HG02870 (cell line): ENCODE measurements around the gene CLECL1.
A peak's percentile ranks its signal among the peaks of the same experiment; 100 is the strongest.
"Not testable (repeated sequence)": the region's sequence is repeated elsewhere in the genome, so short reads cannot be mapped to it uniquely, and the experiment has no call there.

Experiments used
- ATAC-seq: cut with Tn5 transposase; IDR thresholded peaks from one replicate; pipeline ENCODE4 v1.9.1; 2021; ENCODE audit warnings: mild to moderate bottlenecking, moderate library complexity; ENCODE audit not compliant: unreplicated experiment

CLECL1 gene

DNA sequence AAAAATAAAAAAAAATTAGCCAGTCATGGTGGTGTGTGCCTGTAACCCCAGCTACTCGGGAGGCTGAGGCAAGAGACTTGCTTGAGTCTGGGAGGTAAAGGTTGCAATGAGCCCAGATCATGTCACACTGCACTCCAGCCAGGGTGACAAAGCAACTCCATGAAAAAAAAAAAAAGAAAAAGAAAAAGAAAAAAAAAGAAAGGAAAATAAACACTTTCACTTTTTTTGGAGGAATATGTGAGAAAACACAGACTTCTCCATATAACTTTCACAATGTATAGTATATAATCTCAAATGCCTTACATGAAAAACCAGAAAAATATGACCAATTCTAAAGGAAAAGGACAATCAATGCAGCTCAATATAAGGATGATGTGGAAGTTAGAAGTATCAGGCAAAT lies 8.9 kb downstream of the CLECL1 start:
- no peak for ATAC-seq

DNA sequence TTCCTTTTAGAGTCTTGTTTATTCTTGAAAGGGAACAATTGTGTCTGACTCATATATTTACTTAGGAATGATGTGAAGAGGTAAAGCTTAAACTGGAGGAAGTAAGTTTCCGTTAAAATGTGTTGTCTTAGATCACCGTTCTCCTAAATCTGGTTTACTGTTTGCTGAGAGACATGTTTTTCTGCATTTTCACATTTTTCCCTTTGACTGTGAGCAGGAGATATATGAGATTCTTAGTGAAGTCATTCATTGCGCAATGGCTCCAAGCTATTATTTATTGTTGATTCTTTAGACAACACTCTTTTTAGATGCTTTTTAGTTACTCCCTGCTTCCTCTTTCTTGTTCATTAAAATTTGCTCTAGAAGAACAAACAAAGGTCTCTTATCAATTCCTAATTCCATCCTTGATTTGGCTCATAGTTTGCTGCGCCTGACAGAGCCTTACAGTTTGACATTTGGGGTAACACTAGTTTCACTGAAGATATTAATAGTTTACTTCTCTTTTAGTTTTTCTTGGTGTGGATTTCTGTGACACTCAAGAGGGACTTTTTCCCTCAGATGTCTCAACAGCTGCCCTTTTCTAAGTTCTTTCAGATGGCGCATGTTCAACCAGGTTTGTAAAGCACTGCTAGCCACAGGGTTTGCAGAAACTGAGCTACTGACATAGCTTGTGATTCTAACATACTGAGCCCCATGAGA lies 11.4 kb downstream of the CLECL1 start:
- ATAC-seq = peak; percentile 72

- ATAC-seq = no peak
Observed at GRCh38 chr12:9719790-9720189, 13.1 kb downstream of the CLECL1 start.

GRCh38 chr12:9718968-9719367 lies 13.9 kb downstream of the CLECL1 start:
- no peak for ATAC-seq

GRCh38 chr12:9717070-9717925 lies 15.6 kb downstream of the CLECL1 start:
- no peak for ATAC-seq

DNA sequence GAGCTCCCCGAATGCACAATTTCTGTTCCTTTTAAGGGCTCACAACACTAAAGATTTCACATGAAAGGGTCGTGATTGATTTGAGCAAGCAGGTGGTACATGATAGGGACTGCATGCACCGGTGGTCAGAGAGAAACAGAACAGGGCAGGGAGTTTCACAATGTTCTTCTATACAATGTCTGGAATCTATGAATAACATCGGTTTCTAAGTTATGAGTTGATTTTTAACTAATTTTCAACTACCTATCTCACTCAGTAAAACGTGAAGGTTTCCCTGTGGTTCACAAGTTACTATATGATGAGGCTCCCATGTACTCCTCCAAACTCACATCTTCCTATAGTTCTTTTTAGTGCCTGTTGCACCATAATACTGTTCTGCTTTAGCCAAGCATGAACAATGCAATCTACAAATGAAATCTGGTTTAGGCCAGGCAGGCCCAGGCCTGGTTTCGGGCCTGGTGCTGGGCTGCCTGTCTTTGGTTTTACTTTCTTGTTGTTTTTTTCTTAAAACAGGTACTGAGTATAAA lies 19.8 kb downstream of the CLECL1 start:
- ATAC-seq = peak; percentile 76

DNA sequence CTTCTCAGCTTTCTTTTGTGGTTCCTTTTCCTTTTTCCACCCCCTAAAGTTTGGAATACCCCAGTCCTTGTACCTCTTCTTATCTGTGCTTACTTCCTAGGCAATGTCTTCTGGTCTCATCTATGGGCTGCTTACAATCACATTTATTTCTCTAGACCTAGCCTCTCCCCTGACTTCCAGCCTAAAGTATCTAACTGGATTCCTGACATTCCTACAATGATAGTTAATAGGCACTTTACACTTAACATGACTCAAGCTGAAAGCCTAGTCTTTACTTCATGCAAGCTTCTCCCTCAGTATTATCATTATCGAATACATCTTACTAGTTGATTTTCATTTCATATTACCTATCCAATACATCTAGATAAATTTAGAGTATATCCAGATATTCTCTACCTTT lies 21.2 kb downstream of the CLECL1 start:
- no peak for ATAC-seq

- no peak for ATAC-seq
Observed at GRCh38 chr12:9710584-9711375, 22.1 kb downstream of the CLECL1 start.

DNA sequence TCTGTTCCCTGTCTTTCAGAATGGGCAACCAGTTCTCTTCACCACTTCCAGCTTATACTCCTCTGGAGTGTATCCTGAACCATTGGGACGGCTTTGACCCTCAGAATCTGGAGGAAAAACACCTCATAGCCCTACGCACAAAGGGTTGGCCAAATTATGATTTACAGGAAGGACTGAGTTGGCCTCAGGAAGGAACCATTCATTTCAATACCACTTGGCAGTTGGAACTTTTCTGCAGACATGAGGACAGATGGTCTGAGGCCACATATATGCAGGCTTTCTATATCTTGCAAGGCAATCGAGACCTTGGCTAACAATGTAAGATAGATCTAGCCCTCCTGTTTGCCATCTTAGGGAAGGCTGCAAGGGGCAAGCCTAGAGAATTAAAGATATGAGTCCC lies 24.0 kb downstream of the CLECL1 start:
- ATAC-seq = no peak

GRCh38 chr12:9707864-9708808 lies 24.8 kb downstream of the CLECL1 start:
- ATAC-seq = no peak

DNA sequence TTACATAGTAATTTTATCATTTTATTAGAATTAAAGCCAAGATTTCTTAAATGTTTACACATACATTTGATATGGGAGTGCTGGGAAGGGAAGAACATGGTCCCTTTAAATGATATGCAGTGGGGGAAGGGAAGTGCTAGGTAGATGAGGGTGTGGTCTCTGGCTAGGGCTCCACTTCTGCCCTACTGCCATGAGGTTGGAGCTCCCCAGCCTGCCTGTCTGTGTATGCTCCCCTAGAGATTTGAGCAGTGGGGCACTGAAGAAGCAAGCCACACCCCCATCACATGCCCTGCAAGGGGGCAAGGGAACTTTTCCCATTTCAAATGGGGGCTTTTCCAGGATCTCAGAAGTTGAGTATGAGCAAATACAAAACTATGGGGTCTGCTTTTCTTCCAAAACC lies 25.5 kb downstream of the CLECL1 start:
- ATAC-seq = no peak

DNA sequence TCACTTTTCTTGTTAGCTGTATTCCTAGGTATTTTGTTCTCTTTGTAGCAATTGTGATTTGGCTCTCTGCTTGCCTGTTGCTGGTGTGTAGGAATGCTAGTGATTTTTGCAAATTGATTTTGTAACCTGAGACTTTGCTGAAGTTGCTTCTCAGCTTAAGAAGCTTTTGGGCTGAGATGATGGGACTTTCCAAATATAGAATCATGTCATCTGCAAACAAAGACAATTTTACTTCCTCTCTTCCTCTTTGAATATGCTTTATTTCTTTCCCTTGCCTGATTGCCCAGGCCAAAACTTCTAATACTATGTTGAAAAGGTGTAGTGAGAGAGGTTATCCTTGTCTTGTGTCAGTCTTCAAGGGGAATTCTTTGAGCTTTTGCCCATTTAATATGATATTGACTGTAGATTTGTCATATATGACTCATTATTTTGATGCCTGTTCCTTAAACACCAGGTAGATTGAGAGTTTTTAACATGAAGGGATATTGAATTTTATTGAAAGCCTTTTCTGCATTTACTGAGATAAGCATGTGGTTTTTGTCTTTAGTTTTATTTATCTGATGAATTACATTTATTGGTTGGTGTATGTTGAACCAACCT lies 26.7 kb downstream of the CLECL1 start:
- ATAC-seq = no peak

DNA sequence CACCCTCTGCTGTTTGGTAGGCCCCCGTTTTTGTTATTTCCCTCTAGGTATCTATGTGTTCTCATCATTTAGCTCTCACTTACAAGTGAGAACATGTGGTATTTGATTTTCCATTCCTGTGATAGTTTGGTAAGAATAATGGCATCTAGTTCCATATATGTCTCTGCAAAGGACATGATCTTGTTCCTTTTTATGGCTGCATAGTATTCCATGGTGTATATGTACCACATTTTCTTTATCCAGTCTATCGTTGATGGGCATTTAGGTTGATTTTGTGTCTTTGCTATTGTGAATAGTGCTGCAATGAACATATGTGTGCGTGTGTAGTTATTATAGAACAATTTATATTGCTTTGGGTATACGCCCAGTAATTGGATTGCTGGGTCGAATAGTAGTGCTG lies 28.3 kb downstream of the CLECL1 start:
- not testable (repeated sequence) for ATAC-seq

GRCh38 chr12:9702255-9702654 lies 30.6 kb downstream of the CLECL1 start:
- no peak for ATAC-seq

GRCh38 chr12:9701380-9702154 lies 31.3 kb downstream of the CLECL1 start:
- ATAC-seq = no peak

DNA sequence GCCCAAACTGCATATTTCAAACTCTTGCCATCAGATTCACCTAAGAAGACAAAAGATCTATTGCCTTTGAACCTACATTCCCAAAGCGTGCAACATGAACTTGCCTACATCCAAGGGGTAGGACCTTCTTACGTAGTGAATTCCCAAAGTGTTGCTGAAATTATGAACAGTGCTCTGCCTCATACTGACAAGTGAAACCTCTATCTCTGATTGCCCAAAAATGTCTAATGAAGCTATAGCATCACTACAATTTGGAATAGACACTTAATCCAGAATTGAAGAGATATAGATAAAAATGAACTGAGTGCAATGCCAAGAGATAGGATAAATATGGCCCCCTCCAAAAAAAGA lies 32.3 kb downstream of the CLECL1 start:
- ATAC-seq = no peak

DNA sequence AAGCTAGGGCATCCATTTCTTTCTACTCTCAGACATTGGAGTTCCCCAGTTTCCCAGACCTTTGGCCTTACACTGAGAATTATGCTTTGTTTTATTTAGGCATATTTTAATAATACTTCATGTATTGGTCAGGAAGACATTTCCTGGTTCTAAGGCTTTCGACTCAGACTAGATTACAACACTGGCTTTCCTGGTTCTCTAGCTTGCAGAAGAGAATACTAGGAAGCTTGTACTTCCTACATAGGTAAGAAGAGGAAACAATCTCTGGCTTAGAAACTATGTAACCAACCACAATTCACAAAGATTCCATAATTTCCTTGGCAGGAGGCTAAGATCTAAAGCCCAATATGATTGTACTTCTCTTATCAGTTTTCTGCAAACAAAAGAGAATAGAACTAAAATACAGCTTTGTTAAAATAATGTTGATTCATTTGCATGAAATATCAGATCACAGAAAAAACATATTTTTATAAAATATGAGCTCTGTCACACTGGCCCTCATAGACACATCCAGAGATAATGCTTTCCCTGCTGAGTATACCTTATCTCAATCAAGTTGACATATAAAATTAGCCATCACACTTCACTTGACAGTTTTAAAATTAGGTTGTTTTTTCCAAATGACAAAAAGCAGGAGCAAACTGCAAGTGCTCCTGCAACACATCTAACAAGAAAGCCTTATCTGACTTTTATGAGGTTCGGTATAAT lies 32.8 kb downstream of the CLECL1 start:
- no peak for ATAC-seq

DNA sequence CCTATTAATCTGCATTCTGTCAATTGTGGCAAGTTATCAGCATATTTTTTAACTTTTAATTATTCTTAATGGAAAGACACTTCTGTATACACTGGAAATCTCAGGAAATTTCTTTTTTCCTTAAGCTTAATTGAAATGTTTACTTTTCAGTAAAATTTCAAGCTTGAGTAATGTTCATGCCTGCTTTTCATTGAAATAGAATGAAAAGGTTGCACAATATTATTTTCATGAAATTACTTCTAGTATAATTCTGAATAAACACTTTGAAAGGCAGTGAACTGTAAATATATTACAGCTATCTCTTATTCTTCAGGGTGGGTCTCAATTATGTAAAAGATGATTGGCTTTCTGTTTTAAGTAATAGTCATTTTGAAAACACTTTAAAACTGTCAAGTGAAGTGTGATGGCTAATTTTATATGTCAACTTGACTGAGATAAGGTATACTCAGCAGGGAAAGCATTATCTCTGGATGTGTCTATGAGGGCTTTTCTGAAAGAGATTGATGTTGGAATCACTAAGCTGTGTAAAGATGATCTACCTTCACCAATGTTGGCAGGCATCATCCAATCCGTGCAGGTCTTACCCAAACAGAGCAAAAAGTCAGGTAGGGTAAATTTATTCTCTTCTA lies 33.5 kb downstream of the CLECL1 start:
- no peak for ATAC-seq
